ENCODE data around the gene BCAP29.

DNA sequence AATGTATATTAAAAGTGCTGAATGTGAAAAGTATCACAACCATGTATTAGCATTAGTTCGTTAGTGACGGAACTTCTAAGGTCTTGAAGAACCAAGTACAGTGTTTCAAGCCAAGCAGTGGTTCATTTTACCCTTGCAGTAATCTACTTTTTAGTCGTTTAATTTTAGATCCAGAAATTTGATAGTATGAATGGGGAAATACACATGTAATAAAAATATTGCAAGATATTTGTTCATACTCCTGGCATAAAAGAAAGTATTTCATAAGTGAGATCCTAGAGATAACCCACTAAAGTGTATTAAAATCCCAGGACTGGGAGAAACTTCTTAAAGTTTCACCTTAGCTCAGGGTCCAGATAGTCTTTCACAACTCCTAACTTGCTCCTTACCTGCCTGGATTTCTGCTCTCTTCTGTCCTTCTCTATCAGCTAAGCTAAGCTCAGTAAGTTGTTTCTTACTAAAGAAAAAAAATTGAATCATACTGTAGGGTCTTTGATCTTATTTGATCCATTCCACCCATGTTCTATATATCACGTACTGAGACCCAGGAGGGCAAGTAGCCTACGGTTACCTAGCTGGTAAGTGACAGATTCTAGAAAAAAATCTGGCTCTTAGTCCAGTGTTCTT is 1.5 kb downstream of the BCAP29 start:
- TF ChIP-seq EZH2 (IDR thresholded peaks at IDR 0.05; ENCODE audit: borderline replicate concordance, low read length): no peak
- TF ChIP-seq, protein P1, sequence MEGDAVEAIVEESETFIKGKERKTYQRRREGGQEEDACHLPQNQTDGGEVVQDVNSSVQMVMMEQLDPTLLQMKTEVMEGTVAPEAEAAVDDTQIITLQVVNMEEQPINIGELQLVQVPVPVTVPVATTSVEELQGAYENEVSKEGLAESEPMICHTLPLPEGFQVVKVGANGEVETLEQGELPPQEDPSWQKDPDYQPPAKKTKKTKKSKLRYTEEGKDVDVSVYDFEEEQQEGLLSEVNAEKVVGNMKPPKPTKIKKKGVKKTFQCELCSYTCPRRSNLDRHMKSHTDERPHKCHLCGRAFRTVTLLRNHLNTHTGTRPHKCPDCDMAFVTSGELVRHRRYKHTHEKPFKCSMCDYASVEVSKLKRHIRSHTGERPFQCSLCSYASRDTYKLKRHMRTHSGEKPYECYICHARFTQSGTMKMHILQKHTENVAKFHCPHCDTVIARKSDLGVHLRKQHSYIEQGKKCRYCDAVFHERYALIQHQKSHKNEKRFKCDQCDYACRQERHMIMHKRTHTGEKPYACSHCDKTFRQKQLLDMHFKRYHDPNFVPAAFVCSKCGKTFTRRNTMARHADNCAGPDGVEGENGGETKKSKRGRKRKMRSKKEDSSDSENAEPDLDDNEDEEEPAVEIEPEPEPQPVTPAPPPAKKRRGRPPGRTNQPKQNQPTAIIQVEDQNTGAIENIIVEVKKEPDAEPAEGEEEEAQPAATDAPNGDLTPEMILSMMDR (conservative IDR thresholded peaks at IDR 0.05 in 1 of 2, IDR thresholded peaks at IDR 0.05 in 1 of 2; ENCODE audit: extremely low read depth in 1 of 2, insufficient read depth in 1 of 2, low read depth in 1 of 2, low read length in 2 of 2): no peak
